ENCODE measurements around the gene MCM3AP. TPM values are rescaled to one million over a fixed set of nuclear protein-coding genes. Genes with fewer than 3 reads are reported as not detected.

The MCM3AP gene
- total RNA-seq, 1 experiment from 2014 or later = 88.4 TPM

DNA sequence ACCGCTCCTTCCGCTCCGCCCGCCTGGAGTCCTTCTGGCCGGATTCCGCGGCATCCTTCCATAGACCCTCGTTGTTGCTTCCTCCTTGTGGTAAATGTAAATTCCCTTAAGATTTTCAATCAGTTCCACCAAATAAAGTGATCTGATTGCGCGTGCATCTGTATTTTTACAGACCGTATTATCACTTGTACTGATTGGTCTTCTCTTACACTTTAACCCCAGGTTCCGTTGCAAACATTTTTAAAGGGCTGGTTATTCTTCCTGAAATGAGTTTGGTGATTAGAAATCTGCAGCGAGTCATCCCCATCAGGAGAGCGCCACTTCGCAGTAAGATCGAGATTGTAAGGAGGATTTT lies 1.2 kb upstream of the MCM3AP start:
- BruUV-seq (replicated peaks) = no TSS peak
- TF ChIP-seq SIN3A (IDR thresholded peaks at IDR 0.05; ENCODE audit: low read depth) (peak; percentile 28; the same call in 1 of the 2 replicates), FOSL1 (IDR thresholded peaks at IDR 0.05; ENCODE audit: low read depth) (no peak)
- peaks cover 53% of the 10 kb centered on the region for H3K79me2 ChIP-seq (ENCODE audit: insufficient read depth, low read length)

DNA sequence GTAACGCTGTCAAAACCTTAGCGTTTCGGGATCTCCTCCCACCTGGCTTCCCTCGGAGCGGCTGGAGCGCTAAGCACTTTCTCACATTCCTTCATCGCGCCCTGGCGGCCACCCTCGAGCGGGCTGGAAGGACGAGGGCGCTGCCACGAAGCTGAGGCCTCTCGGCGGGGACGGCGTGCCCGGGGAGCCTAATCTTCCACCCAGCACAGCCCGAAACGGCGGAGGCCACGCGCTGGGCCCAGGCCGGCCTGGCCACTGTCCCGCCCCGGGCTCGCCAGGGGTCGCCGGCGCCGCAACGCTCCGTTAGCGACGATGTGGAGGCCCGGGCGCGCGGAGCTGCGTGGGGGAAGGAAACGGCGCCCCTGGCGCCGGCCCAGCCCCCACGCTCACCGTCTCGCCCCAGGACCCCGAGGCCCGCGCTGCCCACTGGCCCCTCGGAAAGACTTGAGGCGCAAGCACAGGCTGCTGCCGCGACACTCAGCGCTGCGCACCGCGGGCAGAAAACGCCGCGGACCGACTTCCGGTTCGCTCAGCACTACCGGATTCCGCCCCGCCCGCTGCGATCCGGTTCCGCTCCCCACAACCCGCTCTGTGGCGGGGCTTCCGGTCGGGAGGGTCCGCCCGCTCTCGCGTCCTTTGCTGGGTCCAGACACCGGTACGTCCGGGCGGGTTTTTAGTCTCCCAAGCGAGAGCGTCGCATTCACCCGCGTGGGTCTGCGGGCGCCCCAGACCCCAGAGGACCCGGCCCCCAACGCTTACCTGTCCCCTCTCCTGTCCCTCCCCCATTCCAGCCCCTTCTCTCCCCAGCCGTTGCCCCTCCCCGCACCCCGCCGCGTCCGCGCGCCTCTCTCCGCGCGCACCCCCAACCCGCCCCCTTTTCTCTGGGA lies 593 bp upstream of the MCM3AP start, which contains the start of gene YBEY:
Gene YBEY, plus strand, starts transcription at position 582 of the 887 bp plus-strand sequence. CDS start 572 bp downstream, outside the sequence.
- H3K79me2 ChIP-seq (ENCODE audit: insufficient read depth, low read length) = peaks cover 59% of the 10 kb centered on the region
- peaks cover 25% of the 10 kb centered on the region in 2 experiments; a peak in 3 of 4 replicates for H3K36me3 ChIP-seq (ENCODE audit: control insufficient read depth in 1 of 2, insufficient read depth in 2 of 2, low read length in 2 of 2)
- H2AFZ ChIP-seq (ENCODE audit: low read depth, low read length, poor library complexity, severe bottlenecking) = peak within 1 kb of the TSS; percentile 64
- ChIA-PET CTCF (interaction anchor here (1.3 kb wide), 1 partner anchor 312 kb away, joined by 3 read pairs; no protein-coding TSS in a partner anchor), POLR2A (interaction anchor here (0.6 kb wide), 1 partner anchor 8 kb away, joined by 4 read pairs; no protein-coding TSS in a partner anchor), RAD21 (ENCODE audit: low non-redundant PET in 1 of 2, low total read pairs in 2 of 2, uncharacterized antibody in 2 of 2, unreplicated experiment in 2 of 2) (interaction anchor here in 1 of 2 experiments (0.5 kb wide), 1 partner anchor 305 kb away, joined by 3 read pairs; no protein-coding TSS in a partner anchor)
- H3K4me2 ChIP-seq (ENCODE audit: low read length) = peak within 1 kb of the TSS; percentile 96
- intact Hi-C loops (cut with micrococcal nuclease) = loop anchor here (2.0 to 10.0 kb wide), 2 partner anchors 37 to 141 kb away; partner anchors contain the start of gene C21orf58
- no peaks in the 10 kb centered on the region for H3K27me3 ChIP-seq (ENCODE audit: insufficient read depth, low read length)
- ATAC-seq (peak; percentile 95), DNase-seq (ENCODE audit: low read depth, low spot score) (peak; percentile 81)
- H3K27ac ChIP-seq (ENCODE audit: low read depth, low read length) = peak within 1 kb of the TSS; percentile 95
- H3K4me1 ChIP-seq (ENCODE audit: control insufficient read depth in 1 of 2, insufficient read depth in 2 of 2, low read length in 2 of 2) = peaks cover 11 to 17% of the 10 kb centered on the region in 2 experiments
- H3K9me3 ChIP-seq (ENCODE audit: control insufficient read depth in 1 of 2, insufficient read depth in 1 of 2, low read depth in 1 of 2, low read length in 2 of 2) = no peaks in the 10 kb centered on the region
- no TSS peak for BruUV-seq (replicated peaks)
- peak within 1 kb of the TSS; percentile 94 for H3K9ac ChIP-seq (ENCODE audit: low read length)
- peak within 1 kb of the TSS; percentile 72 to 100 for H3K4me3 ChIP-seq (replicated peaks in 1 of 2; ENCODE audit: low read depth in 1 of 2, low read length in 2 of 2)
- H3K9me2 ChIP-seq (ENCODE audit: insufficient read depth) = no peaks in the 10 kb centered on the region
- no peaks in the 10 kb centered on the region for H4K20me1 ChIP-seq (ENCODE audit: insufficient read depth)
- TF ChIP-seq EZH2phosphoT487 (IDR thresholded peaks at IDR 0.05; ENCODE audit: borderline replicate concordance) (no peak), ZNF274 (IDR thresholded peaks at IDR 0.05; ENCODE audit: low read depth, low read length) (no peak), FOSL1 (IDR thresholded peaks at IDR 0.05; ENCODE audit: low read depth) (no peak), EGR1 (IDR thresholded peaks at IDR 0.05; ENCODE audit: low read depth) (no peak), EZH2 (IDR thresholded peaks at IDR 0.05) (no peak)
- TF ChIP-seq, protein P1, sequence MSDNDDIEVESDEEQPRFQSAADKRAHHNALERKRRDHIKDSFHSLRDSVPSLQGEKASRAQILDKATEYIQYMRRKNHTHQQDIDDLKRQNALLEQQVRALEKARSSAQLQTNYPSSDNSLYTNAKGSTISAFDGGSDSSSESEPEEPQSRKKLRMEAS (IDR thresholded peaks at IDR 0.05) = peak; percentile 72
- TF ChIP-seq, protein P2, sequence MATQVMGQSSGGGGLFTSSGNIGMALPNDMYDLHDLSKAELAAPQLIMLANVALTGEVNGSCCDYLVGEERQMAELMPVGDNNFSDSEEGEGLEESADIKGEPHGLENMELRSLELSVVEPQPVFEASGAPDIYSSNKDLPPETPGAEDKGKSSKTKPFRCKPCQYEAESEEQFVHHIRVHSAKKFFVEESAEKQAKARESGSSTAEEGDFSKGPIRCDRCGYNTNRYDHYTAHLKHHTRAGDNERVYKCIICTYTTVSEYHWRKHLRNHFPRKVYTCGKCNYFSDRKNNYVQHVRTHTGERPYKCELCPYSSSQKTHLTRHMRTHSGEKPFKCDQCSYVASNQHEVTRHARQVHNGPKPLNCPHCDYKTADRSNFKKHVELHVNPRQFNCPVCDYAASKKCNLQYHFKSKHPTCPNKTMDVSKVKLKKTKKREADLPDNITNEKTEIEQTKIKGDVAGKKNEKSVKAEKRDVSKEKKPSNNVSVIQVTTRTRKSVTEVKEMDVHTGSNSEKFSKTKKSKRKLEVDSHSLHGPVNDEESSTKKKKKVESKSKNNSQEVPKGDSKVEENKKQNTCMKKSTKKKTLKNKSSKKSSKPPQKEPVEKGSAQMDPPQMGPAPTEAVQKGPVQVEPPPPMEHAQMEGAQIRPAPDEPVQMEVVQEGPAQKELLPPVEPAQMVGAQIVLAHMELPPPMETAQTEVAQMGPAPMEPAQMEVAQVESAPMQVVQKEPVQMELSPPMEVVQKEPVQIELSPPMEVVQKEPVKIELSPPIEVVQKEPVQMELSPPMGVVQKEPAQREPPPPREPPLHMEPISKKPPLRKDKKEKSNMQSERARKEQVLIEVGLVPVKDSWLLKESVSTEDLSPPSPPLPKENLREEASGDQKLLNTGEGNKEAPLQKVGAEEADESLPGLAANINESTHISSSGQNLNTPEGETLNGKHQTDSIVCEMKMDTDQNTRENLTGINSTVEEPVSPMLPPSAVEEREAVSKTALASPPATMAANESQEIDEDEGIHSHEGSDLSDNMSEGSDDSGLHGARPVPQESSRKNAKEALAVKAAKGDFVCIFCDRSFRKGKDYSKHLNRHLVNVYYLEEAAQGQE (IDR thresholded peaks at IDR 0.05; ENCODE audit: low read depth) = no peak
- TF ChIP-seq, protein P3, sequence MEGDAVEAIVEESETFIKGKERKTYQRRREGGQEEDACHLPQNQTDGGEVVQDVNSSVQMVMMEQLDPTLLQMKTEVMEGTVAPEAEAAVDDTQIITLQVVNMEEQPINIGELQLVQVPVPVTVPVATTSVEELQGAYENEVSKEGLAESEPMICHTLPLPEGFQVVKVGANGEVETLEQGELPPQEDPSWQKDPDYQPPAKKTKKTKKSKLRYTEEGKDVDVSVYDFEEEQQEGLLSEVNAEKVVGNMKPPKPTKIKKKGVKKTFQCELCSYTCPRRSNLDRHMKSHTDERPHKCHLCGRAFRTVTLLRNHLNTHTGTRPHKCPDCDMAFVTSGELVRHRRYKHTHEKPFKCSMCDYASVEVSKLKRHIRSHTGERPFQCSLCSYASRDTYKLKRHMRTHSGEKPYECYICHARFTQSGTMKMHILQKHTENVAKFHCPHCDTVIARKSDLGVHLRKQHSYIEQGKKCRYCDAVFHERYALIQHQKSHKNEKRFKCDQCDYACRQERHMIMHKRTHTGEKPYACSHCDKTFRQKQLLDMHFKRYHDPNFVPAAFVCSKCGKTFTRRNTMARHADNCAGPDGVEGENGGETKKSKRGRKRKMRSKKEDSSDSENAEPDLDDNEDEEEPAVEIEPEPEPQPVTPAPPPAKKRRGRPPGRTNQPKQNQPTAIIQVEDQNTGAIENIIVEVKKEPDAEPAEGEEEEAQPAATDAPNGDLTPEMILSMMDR (IDR thresholded peaks at IDR 0.05 in 2 of 3, conservative IDR thresholded peaks at IDR 0.05 in 1 of 3; ENCODE audit: borderline replicate concordance in 1 of 3, insufficient read depth in 1 of 3, low read depth in 2 of 3, low read length in 2 of 3) = peak in 2 of 3 experiments; percentile 24 to 34; a peak in 2 of 6 replicates

More for the DNA sequence above, 1.2 kb upstream of the MCM3AP start:
- DNase-seq (ENCODE audit: low read depth, low spot score) = no peak
- ChIA-PET POLR2A (no interaction called here), CTCF (interaction anchor here (1.3 kb wide), 1 partner anchor 313 kb away, joined by 3 read pairs; no protein-coding TSS in a partner anchor), RAD21 (ENCODE audit: low non-redundant PET in 1 of 2, low total read pairs in 2 of 2, uncharacterized antibody in 2 of 2, unreplicated experiment in 2 of 2) (no interaction called here)
- Histone ChIP-seq H3K36me3 (ENCODE audit: control insufficient read depth in 1 of 2, insufficient read depth in 2 of 2, low read length in 2 of 2) (peaks cover 25 to 26% of the 10 kb centered on the region in 2 experiments; a peak in 3 of 4 replicates), H3K4me1 (ENCODE audit: control insufficient read depth in 1 of 2, insufficient read depth in 2 of 2, low read length in 2 of 2) (peaks cover 11 to 17% of the 10 kb centered on the region in 2 experiments), H3K9ac (ENCODE audit: low read length) (peak overlapping the region; percentile 94), H3K27ac (ENCODE audit: low read depth, low read length) (peak overlapping the region; percentile 95), H3K9me2 (ENCODE audit: insufficient read depth) (no peaks in the 10 kb centered on the region), H3K27me3 (ENCODE audit: insufficient read depth, low read length) (no peaks in the 10 kb centered on the region), H3K9me3 (ENCODE audit: control insufficient read depth in 1 of 2, insufficient read depth in 1 of 2, low read depth in 1 of 2, low read length in 2 of 2) (no peaks in the 10 kb centered on the region), H3K4me2 (ENCODE audit: low read length) (peak overlapping the region; percentile 96), H2AFZ (ENCODE audit: low read depth, low read length, poor library complexity, severe bottlenecking) (peak overlapping the region; percentile 64), H4K20me1 (ENCODE audit: insufficient read depth) (no peaks in the 10 kb centered on the region), H3K4me3 (replicated peaks in 1 of 2; ENCODE audit: low read depth in 1 of 2, low read length in 2 of 2) (peak overlapping the region; percentile 72 to 100)
- ATAC-seq = no peak
- intact Hi-C loops (cut with micrococcal nuclease) = loop anchor here (2.0 to 10.0 kb wide), 2 partner anchors 36 to 142 kb away; partner anchors contain the start of gene C21orf58
